H1 (cell line): ENCODE data around the gene LMX1B. TPM values are rescaled to one million over a fixed set of nuclear protein-coding genes. Genes with fewer than 3 reads are reported as not detected.

Experiments
- CHD2 ChIP-seq: IDR thresholded peaks from 2 replicates; pipeline ENCODE4 v1.6.1; 2012; ENCODE audit warnings: low read length, improper control_type of control experiment
- CREB1 ChIP-seq: IDR thresholded peaks from 2 replicates; pipeline ENCODE4 v1.6.1; 2012; ENCODE audit warnings: inconsistent platforms
- RNF2 ChIP-seq: fragments of 200-900, 300-1000 bp; sonication (generic); IDR thresholded peaks from 2 replicates; pipeline ENCODE4 v1.7.1; 2016; ENCODE audit warnings: borderline replicate concordance, low read depth, mild to moderate bottlenecking, antibody characterized with exemption, low read length; ENCODE audit not compliant: poor library complexity, severe bottlenecking; ENCODE audit errors: missing control alignments
- polyA plus RNA-seq, 7 experiments: library from polyadenylated mRNA; depleted of rRNA in 3 of 7; stranded (reverse) in 5 of 7; unstranded in 2 of 7; fragments of >200 nt in 5 of 7; fragments of 200-250 nt in 2 of 7; gene quantifications; 1 replicate in 5 of 7; 2 replicates in 1 of 7; 4 replicates in 1 of 7; pipeline versions ENCODE4 v1.2.1 to v1.2.3, GENCODE V29; 2011 to 2013; ENCODE audit warnings: missing spikeins in 2 of 7, mixed read lengths in 2 of 7
- total RNA-seq: library from RNA; stranded (reverse); fragmentation: NEBNext Ultra II Directional; extraction: Animal tissue kit (Norgen Biotek cat#: 25700); gene quantifications from 2 replicates; pipeline ENCODE4 v1.2.1, GENCODE V29; 2021
- TF ChIP-seq, protein P1 (sequence below): IDR thresholded peaks from 2 replicates; pipeline ENCODE4 v1.6.1; 2012; ENCODE audit warnings: inconsistent platforms

LMX1B gene
- total and polyA plus RNA-seq, 2 of the 8 experiments (the other 6 are each of a cell fraction or from before 2014, with no cell fraction given), result 0.09 to 0.37 TPM

DNA sequence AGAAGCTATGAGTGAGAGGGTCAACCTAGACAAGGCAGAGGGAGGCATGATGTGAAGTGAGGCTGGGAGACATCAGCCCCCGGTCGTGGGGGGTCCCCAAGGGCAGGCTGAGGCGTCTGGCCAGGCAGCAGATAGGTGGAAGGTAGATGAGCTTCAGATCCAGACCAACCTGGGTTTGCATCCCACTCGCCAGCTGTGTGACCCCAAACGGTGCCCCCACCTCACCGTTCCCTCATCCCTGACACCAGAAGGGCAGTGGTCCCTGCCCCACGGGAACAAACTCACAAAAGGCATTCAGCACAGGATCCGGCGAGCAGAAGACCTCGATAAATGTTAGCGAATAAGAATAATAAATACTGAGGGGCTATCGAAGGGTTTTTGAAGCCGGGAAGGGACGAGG, 27.5 kb upstream of the LMX1B start (continued):
- TF ChIP-seq RNF2, result no peak
- TF ChIP-seq CREB1, result no peak
- TF ChIP-seq, protein P1, sequence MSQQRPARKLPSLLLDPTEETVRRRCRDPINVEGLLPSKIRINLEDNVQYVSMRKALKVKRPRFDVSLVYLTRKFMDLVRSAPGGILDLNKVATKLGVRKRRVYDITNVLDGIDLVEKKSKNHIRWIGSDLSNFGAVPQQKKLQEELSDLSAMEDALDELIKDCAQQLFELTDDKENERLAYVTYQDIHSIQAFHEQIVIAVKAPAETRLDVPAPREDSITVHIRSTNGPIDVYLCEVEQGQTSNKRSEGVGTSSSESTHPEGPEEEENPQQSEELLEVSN, result no peak
- TF ChIP-seq CHD2, result no peak
